A549 treated with ZK216348 at 1 μM for 4 hours (cell line): ENCODE results near the gene FAM47B. TPM values are rescaled to one million over a fixed set of nuclear protein-coding genes. Genes with fewer than 3 reads are reported as not detected.

Experiments
- total RNA-seq: library from RNA; stranded (reverse); fragments of 200-300 nt; extraction: Qiagen RNA extraction; gene quantifications from 5 replicates; pipeline ENCODE4 v1.2.3, GENCODE V29; 2022; ENCODE audit warnings: low read depth

Gene FAM47B
- total RNA-seq = not detected in 5 replicates

GRCh38 chrX:34942496-34942895 is at the start of gene FAM47B:
Gene FAM47B, plus strand, starts transcription at chrX:34942796. Its CDS starts 36 bp downstream, at chrX:34942832.

